Activated CD8-positive, alpha-beta T cell treated with anti-CD3 and anti-CD28 coated beads, Interleukin-2, amount 10 ng/mL, durations not matched to agents 7 days and 5 days (primary cell): Measurements from ENCODE around the gene SLTM. TPM values are rescaled to one million over a fixed set of nuclear protein-coding genes. Genes with fewer than 3 reads are reported as not detected.

Experiments
- ATAC-seq: fragments of 150-1000 bp; cut with Tn5 transposase; one replicate; pipeline ENCODE4 v1.10.0; 2021; ENCODE audit warnings: moderate library complexity
- CTCF ChIA-PET: fragments of 350-600 bp; sonication (Branson Sonifier 250); formaldehyde crosslinking; loops from one replicate; lab custom pipeline; 2021; ENCODE audit warnings: antibody characterized with exemption; lab: Charles Lee
- POLR2A ChIA-PET: fragments of 350-600 bp; sonication (Branson Sonifier 250); formaldehyde crosslinking; loops from one replicate; lab custom pipeline; 2021; ENCODE audit warnings: antibody characterized with exemption; lab: Charles Lee
- DNase-seq: peaks from one replicate; pipeline ENCODE4 v3.0.0-alpha.2; 2020
- H3K27ac Mint-ChIP-seq: one replicate; pipeline ENCODE4 v1.8.0; 2021; ENCODE audit warnings: mild to moderate bottlenecking, mixed read lengths
- H3K27me3 Mint-ChIP-seq: one replicate; pipeline ENCODE4 v1.8.0; 2021; ENCODE audit warnings: low read depth, mixed read lengths
- H3K36me3 Mint-ChIP-seq: one replicate; pipeline ENCODE4 v1.8.0; 2021; ENCODE audit warnings: low read depth, mixed read lengths
- H3K4me1 Mint-ChIP-seq: one replicate; pipeline ENCODE4 v1.8.0; 2021; ENCODE audit warnings: low read depth, mixed read lengths
- H3K4me3 Mint-ChIP-seq: one replicate; pipeline ENCODE4 v1.8.0; 2021; ENCODE audit warnings: mild to moderate bottlenecking, mixed read lengths
- H3K9me3 Mint-ChIP-seq: one replicate; pipeline ENCODE4 v1.8.0; 2022; ENCODE audit warnings: mixed read lengths; ENCODE audit not compliant: insufficient read depth
- total RNA-seq, 2 experiments: library from RNA; stranded (reverse); gene quantifications; one replicate each; pipeline ENCODE4 v1.2.3, GENCODE V29; 2021

SLTM gene
- total RNA-seq = 100 to 1,000 TPM; 120 to 122 TPM

DNA sequence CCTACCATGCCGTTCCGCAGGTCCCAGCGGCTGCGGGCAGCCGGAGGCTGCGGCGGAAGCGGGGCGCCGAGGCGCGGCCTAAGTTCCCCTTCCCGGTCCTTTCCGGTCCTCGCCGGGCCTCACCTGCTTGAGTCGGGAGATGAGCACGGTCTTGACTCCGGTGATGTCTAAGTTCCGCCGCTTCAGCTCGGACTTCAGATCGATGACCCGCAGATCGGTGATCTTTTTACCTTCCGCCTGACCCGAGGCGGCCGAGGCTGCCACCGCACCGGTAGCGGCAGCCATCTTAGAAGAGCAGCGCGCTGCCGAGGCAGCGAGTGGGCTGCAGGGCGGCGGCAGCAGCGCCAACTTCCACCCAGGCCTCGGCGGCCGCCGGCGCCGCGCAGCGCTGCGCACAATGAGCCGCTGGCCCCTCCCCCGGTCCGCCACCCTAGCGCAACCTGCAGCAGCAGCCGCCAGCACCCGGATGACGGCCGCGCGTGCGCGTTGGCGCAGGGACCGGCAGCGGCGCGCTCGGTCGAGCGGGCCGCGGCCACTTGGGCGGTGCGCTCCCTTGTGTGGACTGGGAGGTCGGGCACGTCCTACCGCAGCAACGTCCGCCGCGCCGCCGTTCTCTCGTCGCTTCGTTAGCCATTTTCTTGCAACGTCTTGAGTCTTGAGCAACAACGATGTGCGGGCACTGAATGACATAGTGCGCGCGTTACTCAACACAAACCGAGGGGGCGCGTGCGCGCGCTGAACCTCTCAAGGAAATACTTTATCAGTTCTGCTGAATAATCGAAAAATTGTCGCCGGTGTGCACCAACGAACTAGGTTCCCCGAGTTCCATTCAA is at the start of gene SLTM:
Gene SLTM, minus strand, starts transcription at position 399 of the 833 bp plus-strand sequence. Its CDS starts 114 bp downstream, at position 285.
- CTCF ChIA-PET = interaction anchor here (1.9 kb wide), 1 partner anchor 162 kb away, joined by 8 read pairs; the partner anchor contains the start of gene MINDY2

DNA sequence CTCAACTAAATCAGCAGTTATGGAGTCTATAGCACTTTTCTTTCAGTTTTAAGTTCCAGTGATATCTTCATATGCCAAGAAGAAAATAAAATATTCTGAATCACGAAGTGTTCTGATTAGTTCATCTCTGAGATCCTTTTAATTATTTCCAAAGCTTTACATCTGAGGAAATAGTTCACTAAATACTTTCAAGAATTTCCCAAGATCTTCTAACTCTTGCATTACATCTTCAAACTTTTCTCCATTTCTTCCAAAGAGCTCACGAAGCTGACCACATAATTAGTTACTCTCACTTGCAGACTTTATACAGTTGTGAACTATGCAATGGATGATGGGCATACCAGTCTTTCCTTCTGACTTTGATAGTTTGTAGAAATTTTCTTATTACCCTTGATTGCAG is 49.8 kb upstream of the SLTM start:
- peaks cover 50% of the 10 kb centered on the region for H3K4me1 Mint-ChIP-seq
- no peak overlapping the region for H3K27ac Mint-ChIP-seq
- no peak overlapping the region for H3K4me3 Mint-ChIP-seq
- H3K27me3 Mint-ChIP-seq = peaks cover 4% of the 10 kb centered on the region
- H3K9me3 Mint-ChIP-seq = no peaks in the 10 kb centered on the region
- ChIA-PET POLR2A (no interaction called here), CTCF (interaction anchor here (0.5 to 2.6 kb wide), 7 partner anchors 8 to 546 kb away, joined by 3 to 8 read pairs (median 3); no protein-coding TSS in a partner anchor)
- no peak for ATAC-seq
- peaks cover 3% of the 10 kb centered on the region for H3K36me3 Mint-ChIP-seq
- no peak for DNase-seq

More for the DNA sequence above, at the start of gene SLTM:
- peak; percentile 97 for ATAC-seq
- DNase-seq = peak; percentile 95
- Mint-ChIP-seq H3K27me3 (no peaks in the 10 kb centered on the region), H3K27ac (peak within 1 kb of the TSS; percentile 100), H3K9me3 (no peaks in the 10 kb centered on the region), H3K4me3 (peak within 1 kb of the TSS; percentile 97), H3K36me3 (peaks cover 21% of the 10 kb centered on the region), H3K4me1 (peaks cover 19% of the 10 kb centered on the region)
- POLR2A ChIA-PET = interaction anchor here (0.6 to 1.6 kb wide), 5 partner anchors 10 to 421 kb away, joined by 3 to 5 read pairs (median 3); partner anchors contain the start of gene MINDY2

DNA sequence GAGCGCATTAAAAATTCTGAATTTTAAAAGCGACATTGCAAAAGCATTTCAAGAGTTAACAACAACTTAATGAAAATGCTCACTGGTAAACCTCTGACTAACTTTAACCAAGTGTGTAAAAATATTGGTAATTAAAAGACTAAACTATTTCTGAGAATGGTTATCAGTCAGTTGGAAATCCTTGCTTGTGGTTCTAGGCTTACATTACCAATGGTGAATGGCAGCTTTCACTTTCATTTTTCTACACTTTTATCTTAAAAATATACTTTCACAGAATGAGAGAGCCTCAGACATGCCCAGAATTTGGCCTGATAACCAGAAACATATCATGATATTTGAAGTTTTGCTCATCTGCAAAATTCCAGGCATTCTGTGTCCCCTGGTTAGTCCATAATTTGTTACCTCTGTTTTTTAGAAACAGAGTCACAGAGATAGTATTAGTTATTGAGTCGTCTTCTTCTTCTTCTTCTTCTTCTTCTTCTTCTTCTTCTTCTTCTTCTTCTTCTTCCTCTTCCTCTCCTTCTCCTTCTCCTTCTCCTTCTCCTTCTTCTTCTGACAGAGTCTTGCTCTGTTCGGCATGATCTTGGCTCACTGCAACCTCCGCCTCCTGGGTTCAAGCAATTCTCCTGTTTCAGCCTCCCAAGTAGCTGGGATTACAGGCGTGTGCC is 48.5 kb upstream of the SLTM start:
- peaks cover 4% of the 10 kb centered on the region for H3K27me3 Mint-ChIP-seq
- H3K36me3 Mint-ChIP-seq = no peaks in the 10 kb centered on the region
- POLR2A ChIA-PET = no interaction called here
- CTCF ChIA-PET = interaction anchor here (0.6 to 2.6 kb wide), 5 partner anchors 14 to 547 kb away, joined by 3 to 8 read pairs (median 3); no protein-coding TSS in a partner anchor
- peak overlapping the region; percentile 62 for H3K4me3 Mint-ChIP-seq
- H3K27ac Mint-ChIP-seq = peak overlapping the region; percentile 84
- H3K9me3 Mint-ChIP-seq = no peaks in the 10 kb centered on the region
- peaks cover 48% of the 10 kb centered on the region for H3K4me1 Mint-ChIP-seq
- DNase-seq (no peak), ATAC-seq (peak; percentile 75)

DNA sequence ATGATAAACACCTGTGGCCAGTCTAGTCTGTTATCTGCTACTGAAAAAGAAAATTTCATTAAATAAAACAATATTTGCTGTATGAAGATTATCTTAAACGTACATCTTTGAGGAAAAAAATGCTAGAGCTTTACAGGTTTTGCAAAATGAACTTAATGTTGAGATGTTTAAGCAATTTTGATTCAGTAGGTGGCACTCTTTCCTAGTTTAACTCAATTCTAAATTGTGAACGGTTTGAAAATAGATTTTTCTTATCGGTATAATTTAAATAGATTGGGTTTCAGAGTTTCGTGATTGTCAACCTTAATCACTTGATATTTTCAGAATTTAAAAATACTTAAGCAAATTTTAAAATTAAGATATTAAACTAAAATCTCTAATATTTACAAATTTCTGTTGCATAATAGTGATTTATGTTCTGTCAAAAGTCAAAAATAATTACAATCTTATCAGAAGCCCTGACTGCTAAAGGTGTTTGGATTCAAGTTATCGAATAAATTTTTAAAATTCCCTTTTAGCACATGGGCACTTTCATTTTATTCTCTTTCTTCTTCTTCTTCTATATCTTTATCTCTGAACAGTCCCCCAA is 47.0 kb upstream of the SLTM start:
- CTCF ChIA-PET = interaction anchor here (0.7 to 3.3 kb wide), 33 partner anchors 9 to 552 kb away, joined by 3 to 26 read pairs (median 4); no protein-coding TSS in a partner anchor
- H3K9me3 Mint-ChIP-seq = no peaks in the 10 kb centered on the region
- H3K27me3 Mint-ChIP-seq = peaks cover 4% of the 10 kb centered on the region
- H3K4me1 Mint-ChIP-seq = peaks cover 54% of the 10 kb centered on the region
- H3K27ac Mint-ChIP-seq = no peak overlapping the region
- no peak overlapping the region for H3K4me3 Mint-ChIP-seq
- no peak for DNase-seq
- POLR2A ChIA-PET = interaction anchor here (0.6 to 1.0 kb wide), 3 partner anchors 71 to 398 kb away, joined by 3 to 5 read pairs (median 4); no protein-coding TSS in a partner anchor
- no peaks in the 10 kb centered on the region for H3K36me3 Mint-ChIP-seq
- ATAC-seq = no peak

DNA sequence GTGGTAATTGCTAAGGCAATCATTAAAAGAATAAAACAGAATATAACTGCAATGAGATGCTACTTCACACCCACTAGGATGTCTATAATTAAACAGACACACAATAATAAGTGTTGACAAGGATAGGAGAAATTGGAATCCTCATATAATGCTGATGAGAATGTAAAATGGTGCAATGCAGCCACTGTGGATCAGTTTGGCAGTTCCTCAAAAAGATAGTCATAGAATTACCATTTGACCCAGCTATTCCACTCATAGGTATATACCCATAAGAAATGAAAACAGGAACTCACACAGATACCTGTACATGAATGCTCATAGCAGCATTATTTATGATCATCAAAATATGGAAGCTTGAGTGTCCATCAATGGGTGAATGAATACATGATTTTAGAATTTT is 44.4 kb upstream of the SLTM start:
- Mint-ChIP-seq H3K27me3 (peaks cover 5% of the 10 kb centered on the region), H3K36me3 (no peaks in the 10 kb centered on the region), H3K9me3 (no peaks in the 10 kb centered on the region), H3K4me3 (no peak overlapping the region), H3K4me1 (peaks cover 54% of the 10 kb centered on the region), H3K27ac (no peak overlapping the region)
- ATAC-seq (no peak), DNase-seq (no peak)
- POLR2A ChIA-PET = interaction anchor here (1.0 kb wide), 1 partner anchor 269 kb away, joined by 3 read pairs; no protein-coding TSS in a partner anchor
- CTCF ChIA-PET = interaction anchor here (3.3 kb wide), 1 partner anchor 515 kb away, joined by 26 read pairs; no protein-coding TSS in a partner anchor

DNA sequence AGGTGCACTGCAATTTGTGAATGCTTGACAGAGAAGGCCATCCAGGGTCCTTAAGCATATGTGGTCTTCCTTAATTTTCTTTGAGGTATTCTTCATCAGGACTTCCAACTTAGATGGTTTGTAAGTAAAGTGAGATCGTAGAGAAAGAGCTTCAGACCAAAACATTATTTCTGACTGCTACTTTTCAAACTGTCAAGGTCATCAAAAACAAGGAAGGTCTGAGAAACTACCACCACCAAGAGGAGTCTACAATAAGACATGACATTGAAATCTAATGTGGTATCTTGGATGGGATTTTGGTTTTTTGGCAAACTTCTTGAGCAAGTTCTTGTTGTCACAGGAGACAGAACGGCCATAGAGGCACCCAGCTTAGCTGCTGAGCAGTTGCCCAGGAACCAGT is 34.0 kb upstream of the SLTM start:
- Mint-ChIP-seq H3K4me1 (no peaks in the 10 kb centered on the region), H3K36me3 (no peaks in the 10 kb centered on the region), H3K27me3 (peaks cover 4% of the 10 kb centered on the region), H3K27ac (no peak overlapping the region), H3K9me3 (no peaks in the 10 kb centered on the region), H3K4me3 (no peak overlapping the region)
- ChIA-PET CTCF (interaction anchor here (2.0 to 2.3 kb wide), 2 partner anchors 11 to 12 kb away, joined by 10 read pairs; no protein-coding TSS in a partner anchor), POLR2A (interaction anchor here (0.6 kb wide), 1 partner anchor 8 kb away, joined by 3 read pairs; no protein-coding TSS in a partner anchor)
- ATAC-seq = no peak
- no peak for DNase-seq

DNA sequence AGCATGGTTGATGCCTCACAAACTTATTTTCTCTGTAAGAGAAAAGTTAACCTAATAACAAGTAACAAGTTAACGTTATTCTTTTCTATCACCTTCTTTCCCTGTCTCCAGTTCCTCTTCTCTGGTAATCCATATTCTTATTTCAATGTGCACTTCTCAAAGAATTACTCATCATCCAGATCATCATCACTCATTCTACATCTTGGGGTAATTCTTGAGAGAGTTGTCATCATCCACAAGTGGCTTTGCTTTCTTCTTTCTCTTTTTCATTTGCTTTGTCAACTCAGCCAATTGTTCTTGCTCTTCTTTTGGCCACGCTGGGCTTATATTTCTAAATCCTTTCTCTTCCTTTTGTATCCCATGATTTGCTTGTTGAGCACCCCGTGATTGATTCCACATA is 33.2 kb upstream of the SLTM start:
- no peak for DNase-seq
- POLR2A ChIA-PET = no interaction called here
- no peaks in the 10 kb centered on the region for H3K9me3 Mint-ChIP-seq
- no peaks in the 10 kb centered on the region for H3K4me1 Mint-ChIP-seq
- ATAC-seq = no peak
- CTCF ChIA-PET = interaction anchor here (2.0 to 2.3 kb wide), 2 partner anchors 10 to 13 kb away, joined by 10 read pairs; no protein-coding TSS in a partner anchor
- no peak overlapping the region for H3K27ac Mint-ChIP-seq
- no peaks in the 10 kb centered on the region for H3K36me3 Mint-ChIP-seq
- H3K4me3 Mint-ChIP-seq = no peak overlapping the region
- peaks cover 4% of the 10 kb centered on the region for H3K27me3 Mint-ChIP-seq

DNA sequence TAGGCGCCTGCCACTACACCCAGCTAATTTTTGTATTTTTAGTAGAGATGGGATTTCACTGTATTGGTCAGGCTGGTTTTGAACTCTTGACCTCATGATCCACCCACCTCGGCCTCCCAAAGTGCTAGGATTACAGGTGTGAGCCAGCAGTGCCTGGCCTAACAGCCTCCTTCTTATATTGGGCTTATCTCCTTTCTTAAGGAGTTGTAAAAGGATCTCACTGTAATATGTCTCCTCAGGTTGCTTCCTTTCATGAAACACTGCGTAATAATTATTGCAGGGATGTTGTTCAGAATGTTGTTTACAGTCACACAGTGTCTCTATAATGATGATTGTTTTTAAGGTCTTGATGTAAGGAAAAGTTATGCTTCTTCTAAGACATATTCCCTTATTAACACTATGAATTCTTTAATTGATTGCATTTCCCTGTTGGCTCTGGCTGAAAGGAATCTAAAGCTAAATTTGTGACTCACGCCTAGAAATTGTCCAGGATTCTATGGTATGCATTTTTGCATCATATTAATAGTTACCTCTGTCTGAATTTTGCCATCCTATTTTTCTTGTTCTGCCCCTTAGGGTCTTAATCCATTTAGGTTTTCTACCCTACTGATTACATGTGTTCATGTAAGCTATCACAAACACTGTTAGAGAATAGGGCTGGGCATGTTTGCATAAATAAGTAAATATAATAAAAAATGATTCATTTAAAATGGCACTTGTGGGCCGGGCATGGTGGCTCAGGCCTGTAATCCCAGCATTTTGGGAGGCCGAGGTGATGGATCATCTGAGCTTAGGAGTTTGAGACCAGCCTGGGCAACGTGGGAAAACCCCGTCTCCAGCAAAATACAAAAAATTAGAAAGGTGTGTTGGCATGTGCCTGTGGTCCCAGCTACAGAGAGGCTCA is 29.4 kb upstream of the SLTM start:
- no peak overlapping the region for H3K4me3 Mint-ChIP-seq
- peaks cover 4% of the 10 kb centered on the region for H3K27me3 Mint-ChIP-seq
- H3K4me1 Mint-ChIP-seq = no peaks in the 10 kb centered on the region
- ChIA-PET POLR2A (no interaction called here), CTCF (interaction anchor here (1.0 to 2.1 kb wide), 2 partner anchors 17 to 530 kb away, joined by 4 read pairs; no protein-coding TSS in a partner anchor)
- ATAC-seq = no peak
- DNase-seq = no peak
- no peak overlapping the region for H3K27ac Mint-ChIP-seq
- no peaks in the 10 kb centered on the region for H3K36me3 Mint-ChIP-seq
- H3K9me3 Mint-ChIP-seq = no peaks in the 10 kb centered on the region

DNA sequence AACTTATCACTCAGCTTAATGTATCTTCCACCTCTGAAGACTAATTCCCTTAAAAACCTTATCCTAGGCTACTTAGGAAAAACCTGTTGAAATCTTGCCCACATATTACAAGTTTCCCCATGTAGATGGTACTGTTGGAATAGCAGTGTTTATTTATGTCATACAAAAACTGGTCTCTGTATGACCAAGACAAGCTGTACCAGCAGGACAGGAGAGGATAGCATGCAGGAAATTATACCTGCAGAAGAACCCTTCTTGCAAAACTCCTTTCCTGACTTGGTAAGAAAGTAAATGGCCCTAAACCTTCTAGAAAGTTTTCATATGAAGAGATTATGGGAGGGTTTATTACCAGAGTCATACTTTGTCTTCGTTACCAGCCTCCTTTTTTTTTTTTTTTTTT is 28.7 kb upstream of the SLTM start:
- Mint-ChIP-seq H3K9me3 (no peaks in the 10 kb centered on the region), H3K4me1 (peaks cover 5% of the 10 kb centered on the region), H3K27me3 (peaks cover 4% of the 10 kb centered on the region), H3K4me3 (no peak overlapping the region), H3K36me3 (no peaks in the 10 kb centered on the region), H3K27ac (no peak overlapping the region)
- ATAC-seq (no peak), DNase-seq (no peak)
- ChIA-PET POLR2A (no interaction called here), CTCF (no interaction called here)

DNA sequence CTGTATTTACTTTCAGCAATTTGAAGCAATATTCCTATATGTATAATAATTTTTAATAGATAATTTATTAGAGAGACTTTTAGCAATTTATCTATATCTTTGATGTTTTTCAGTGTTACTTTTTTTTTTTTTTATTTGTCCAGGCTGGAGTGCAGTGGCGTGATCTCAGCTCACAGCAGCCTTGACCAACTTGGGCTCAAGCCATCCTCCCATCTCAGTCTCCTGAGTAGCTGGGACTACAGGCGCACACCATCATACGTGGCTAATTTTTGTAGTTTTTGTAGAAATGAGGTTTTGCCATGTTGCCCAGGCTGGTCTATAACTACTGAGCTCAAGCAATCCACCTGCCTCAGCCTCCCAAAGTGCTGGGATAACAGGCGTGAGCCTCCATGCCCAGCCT is 25.3 kb upstream of the SLTM start:
- H3K36me3 Mint-ChIP-seq = no peaks in the 10 kb centered on the region
- DNase-seq (no peak), ATAC-seq (no peak)
- H3K9me3 Mint-ChIP-seq = no peaks in the 10 kb centered on the region
- peaks cover 3% of the 10 kb centered on the region for H3K27me3 Mint-ChIP-seq
- ChIA-PET CTCF (interaction anchor here (1.2 kb wide), 1 partner anchor 570 kb away, joined by 4 read pairs; no protein-coding TSS in a partner anchor), POLR2A (no interaction called here)
- peaks cover 6% of the 10 kb centered on the region for H3K4me1 Mint-ChIP-seq
- no peak overlapping the region for H3K27ac Mint-ChIP-seq
- H3K4me3 Mint-ChIP-seq = no peak overlapping the region
